GM12872 (cell line): ENCODE measurements around the gene TTC17.

ENCODE experiments used
- CTCF ChIP-seq: IDR thresholded peaks from 3 replicates; pipeline ENCODE4 v1.5.1; 2011; ENCODE audit warnings: low read depth, mild to moderate bottlenecking, low read length, moderate library complexity; ENCODE audit not compliant: insufficient read depth

The TTC17 gene

DNA sequence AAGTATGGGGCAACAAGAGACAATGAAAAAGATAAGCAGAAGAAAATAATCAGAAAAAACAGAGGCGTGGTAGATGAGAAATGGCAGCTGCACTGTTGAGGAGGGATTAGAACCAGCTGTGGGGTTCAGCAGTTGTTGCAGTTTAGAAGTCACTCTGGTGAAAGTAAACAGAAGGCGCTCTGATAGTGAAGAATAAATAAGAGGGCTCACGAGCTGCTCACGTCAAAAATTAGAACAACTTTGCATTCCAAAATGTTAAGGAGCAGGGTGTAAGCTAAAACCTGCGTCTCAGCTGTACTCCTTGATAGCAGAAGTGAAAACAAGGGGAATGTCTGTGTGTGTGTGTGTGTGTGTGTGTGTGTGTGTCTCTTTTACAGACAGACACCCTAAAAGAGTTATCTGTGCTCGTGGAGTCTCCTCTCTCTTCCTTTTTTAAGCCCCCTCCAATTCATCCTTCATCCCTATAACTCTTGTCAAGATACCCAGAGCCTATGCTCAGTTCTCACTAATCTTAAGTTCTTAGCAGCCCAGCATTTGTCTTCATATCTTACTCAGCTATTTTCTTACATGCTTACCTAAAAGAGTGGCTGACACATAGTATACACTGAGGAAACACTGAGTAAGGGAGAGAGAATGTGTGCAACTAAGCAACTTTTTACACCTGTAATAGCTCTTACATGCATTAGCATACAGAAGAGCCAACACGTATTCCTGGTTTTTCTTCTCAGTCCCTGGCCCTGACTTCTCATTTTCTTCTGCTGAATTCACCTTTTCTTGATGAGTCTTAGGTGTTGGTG, 8.9 kb downstream of the TTC17 start:
- TF ChIP-seq CTCF, result no peak

DNA sequence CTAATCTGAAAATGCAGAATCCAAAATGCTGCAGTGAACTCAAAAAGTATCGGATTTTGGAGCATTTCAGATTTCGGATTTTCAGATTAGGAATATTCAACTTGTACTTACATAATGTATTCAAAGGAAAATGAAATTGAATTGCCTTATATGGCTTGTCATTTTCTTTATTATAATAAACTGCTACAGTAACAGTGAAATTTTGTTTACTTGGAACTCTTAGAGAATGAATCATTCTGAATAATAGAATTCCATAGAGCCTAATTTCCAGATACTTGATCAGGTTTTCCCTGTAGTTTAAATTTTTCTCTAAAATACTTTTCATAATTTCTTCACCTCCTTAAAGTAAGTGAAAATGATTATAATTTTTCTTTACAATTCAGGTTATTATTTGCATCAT, 17.3 kb downstream of the TTC17 start:
- TF ChIP-seq CTCF, result no peak

GRCh38 chr11:43376594-43376993, 17.9 kb downstream of the TTC17 start:
- no peak for TF ChIP-seq CTCF

- TF ChIP-seq CTCF, result no peak
Measured at GRCh38 chr11:43377389-43377788, 18.7 kb downstream of the TTC17 start.

GRCh38 chr11:43378897-43379296, 20.2 kb downstream of the TTC17 start:
- TF ChIP-seq CTCF, result no peak

DNA sequence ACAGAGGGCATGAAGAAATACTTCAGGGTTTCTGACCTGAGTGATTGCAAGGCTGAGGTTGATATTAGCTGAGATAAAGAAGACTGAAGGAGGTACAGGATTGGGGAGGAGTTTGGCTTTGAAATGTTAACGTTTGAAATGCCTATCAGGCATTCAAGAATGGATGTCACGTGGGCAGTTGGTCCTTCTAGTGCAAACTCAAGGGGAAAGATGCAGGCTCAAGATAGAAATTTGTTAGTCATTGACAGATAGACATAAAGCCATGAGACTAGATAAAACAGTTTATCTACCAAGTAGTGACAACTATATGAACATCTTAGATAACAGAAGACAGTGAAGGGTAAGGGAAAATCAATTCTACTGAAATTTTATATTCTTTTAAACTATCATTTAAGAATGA, 23.1 kb downstream of the TTC17 start:
- no peak for TF ChIP-seq CTCF

DNA sequence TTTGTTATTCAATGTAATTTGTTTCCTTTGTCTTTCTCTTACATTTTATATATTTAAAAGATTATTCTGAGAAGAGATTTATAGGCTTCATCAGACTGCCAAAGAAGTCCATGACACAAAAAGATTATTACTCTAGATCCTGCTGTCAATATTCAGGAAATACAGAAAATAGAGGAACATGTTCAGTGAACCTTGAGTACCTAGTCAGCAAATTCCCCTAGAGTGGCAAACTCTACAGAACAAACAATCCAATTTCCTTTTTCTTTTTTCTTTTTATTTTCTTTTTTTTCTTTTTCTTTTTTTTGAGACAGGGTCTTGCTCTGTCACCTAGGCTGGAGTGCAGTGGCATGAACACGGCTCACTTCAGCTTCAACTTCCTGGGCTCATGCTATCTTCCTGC, 23.9 kb downstream of the TTC17 start:
- TF ChIP-seq CTCF, result no peak
